ENCODE results near the gene IGSF21.

Gene IGSF21

GRCh38 chr1:18304151-18304869, 196.7 kb downstream of the IGSF21 start:
- no peak for DNase-seq

- DNase-seq = no peak
Observed at GRCh38 chr1:18305182-18305795, 197.7 kb downstream of the IGSF21 start.

- no peak for DNase-seq
Observed at GRCh38 chr1:18307329-18307898, 199.8 kb downstream of the IGSF21 start.

GRCh38 chr1:18309552-18310155, 202.1 kb downstream of the IGSF21 start:
- DNase-seq = no peak

GRCh38 chr1:18312961-18313360, 205.4 kb downstream of the IGSF21 start:
- no peak for DNase-seq

- DNase-seq = no peak
Observed at GRCh38 chr1:18313523-18313922, 205.9 kb downstream of the IGSF21 start.

- DNase-seq = no peak
Observed at GRCh38 chr1:18314399-18314798, 206.8 kb downstream of the IGSF21 start.

GRCh38 chr1:18315449-18315848, 207.9 kb downstream of the IGSF21 start:
- DNase-seq = no peak

- no peak for DNase-seq
Observed at GRCh38 chr1:18316764-18317163, 209.2 kb downstream of the IGSF21 start.

- DNase-seq = no peak
Observed at GRCh38 chr1:18319099-18319498, 211.5 kb downstream of the IGSF21 start.

- DNase-seq = no peak
Observed at GRCh38 chr1:18320051-18320450, 212.5 kb downstream of the IGSF21 start.

GRCh38 chr1:18322368-18323032, 214.9 kb downstream of the IGSF21 start:
- no peak for DNase-seq

GRCh38 chr1:18323259-18323658, 215.7 kb downstream of the IGSF21 start:
- no peak for DNase-seq

- DNase-seq = no peak
Observed at GRCh38 chr1:18324246-18324645, 216.6 kb downstream of the IGSF21 start.

- DNase-seq = no peak
Observed at GRCh38 chr1:18325136-18325535, 217.5 kb downstream of the IGSF21 start.

- DNase-seq = no peak
Observed at GRCh38 chr1:18326211-18326897, 218.8 kb downstream of the IGSF21 start.

GRCh38 chr1:18327650-18328049, 220.1 kb downstream of the IGSF21 start:
- no peak for DNase-seq

GRCh38 chr1:18328803-18329202, 221.2 kb downstream of the IGSF21 start:
- no peak for DNase-seq

- no peak for DNase-seq
Observed at GRCh38 chr1:18329469-18330253, 222.1 kb downstream of the IGSF21 start.

GRCh38 chr1:18332576-18332975, 225.0 kb downstream of the IGSF21 start:
- DNase-seq = no peak

- DNase-seq = no peak
Observed at GRCh38 chr1:18333220-18333619, 225.6 kb downstream of the IGSF21 start.

GRCh38 chr1:18336801-18337200, 229.2 kb downstream of the IGSF21 start:
- no peak for DNase-seq

Data from effector CD4-positive, alpha-beta T cell (primary cell).